WTC11 (cell line): Measurements from ENCODE around the gene TACC2.
"Not testable (repeated sequence)": the region's sequence is repeated elsewhere in the genome, so short reads cannot be mapped to it uniquely, and the experiment has no call there.

Source experiments
- CBFB ChIP-seq: sonication (generic); formaldehyde crosslinking; IDR thresholded peaks from 2 replicates; pipeline ENCODE4 v1.8.1; 2022; ENCODE audit warnings: mild to moderate bottlenecking, low read depth, missing genetic modification reagents
- CREB1 ChIP-seq: sonication (generic); formaldehyde crosslinking; IDR thresholded peaks from 2 replicates; pipeline ENCODE4 v1.8.0; 2023; ENCODE audit warnings: mild to moderate bottlenecking, missing genetic modification reagents
- E2F5 ChIP-seq: sonication (generic); formaldehyde crosslinking; IDR thresholded peaks from 2 replicates; pipeline ENCODE4 v1.8.1; 2022; ENCODE audit warnings: mild to moderate bottlenecking, moderate library complexity, missing genetic modification reagents
- ELF4 ChIP-seq: sonication (generic); formaldehyde crosslinking; IDR thresholded peaks from 2 replicates; pipeline ENCODE4 v1.8.1; 2022; ENCODE audit warnings: low read depth, mild to moderate bottlenecking, moderate library complexity, missing genetic modification reagents
- ESRRA ChIP-seq: sonication (generic); formaldehyde crosslinking; IDR thresholded peaks from 2 replicates; pipeline ENCODE4 v1.8.1; 2022; ENCODE audit warnings: mild to moderate bottlenecking, missing genetic modification reagents, borderline replicate concordance
- IRF1 ChIP-seq: sonication (generic); formaldehyde crosslinking; IDR thresholded peaks from 2 replicates; pipeline ENCODE4 v1.8.0; 2023; ENCODE audit warnings: missing genetic modification reagents
- JUN ChIP-seq: sonication (generic); formaldehyde crosslinking; IDR thresholded peaks from 2 replicates; pipeline ENCODE4 v1.8.0; 2023; ENCODE audit warnings: mild to moderate bottlenecking, missing genetic modification reagents
- TEAD4 ChIP-seq: sonication (generic); formaldehyde crosslinking; IDR thresholded peaks from 2 replicates; pipeline ENCODE4 v1.8.0; 2022; ENCODE audit warnings: mild to moderate bottlenecking, missing genetic modification reagents
- USF2 ChIP-seq: sonication (generic); formaldehyde crosslinking; IDR thresholded peaks from 2 replicates; pipeline ENCODE4 v1.8.1; 2023; ENCODE audit warnings: mild to moderate bottlenecking, missing genetic modification reagents, moderate library complexity
- ZNF532 ChIP-seq: fragments of 250-450 bp; sonication (Bioruptor Pico); IDR thresholded peaks from 2 replicates; pipeline ENCODE4 v1.9.0; 2021; ENCODE audit warnings: mild to moderate bottlenecking, borderline replicate concordance
- TF ChIP-seq, protein P1 (sequence below): fragments of 200-600 bp; IDR thresholded peaks from 2 replicates; pipeline ENCODE4 v1.8.0; 2022; ENCODE audit warnings: antibody characterized with exemption
- TF ChIP-seq, protein P2 (sequence below): sonication (generic); formaldehyde crosslinking; IDR thresholded peaks from 2 replicates; pipeline ENCODE4 v1.8.0; 2022; ENCODE audit warnings: mild to moderate bottlenecking, missing genetic modification reagents

- TF ChIP-seq, protein P1, sequence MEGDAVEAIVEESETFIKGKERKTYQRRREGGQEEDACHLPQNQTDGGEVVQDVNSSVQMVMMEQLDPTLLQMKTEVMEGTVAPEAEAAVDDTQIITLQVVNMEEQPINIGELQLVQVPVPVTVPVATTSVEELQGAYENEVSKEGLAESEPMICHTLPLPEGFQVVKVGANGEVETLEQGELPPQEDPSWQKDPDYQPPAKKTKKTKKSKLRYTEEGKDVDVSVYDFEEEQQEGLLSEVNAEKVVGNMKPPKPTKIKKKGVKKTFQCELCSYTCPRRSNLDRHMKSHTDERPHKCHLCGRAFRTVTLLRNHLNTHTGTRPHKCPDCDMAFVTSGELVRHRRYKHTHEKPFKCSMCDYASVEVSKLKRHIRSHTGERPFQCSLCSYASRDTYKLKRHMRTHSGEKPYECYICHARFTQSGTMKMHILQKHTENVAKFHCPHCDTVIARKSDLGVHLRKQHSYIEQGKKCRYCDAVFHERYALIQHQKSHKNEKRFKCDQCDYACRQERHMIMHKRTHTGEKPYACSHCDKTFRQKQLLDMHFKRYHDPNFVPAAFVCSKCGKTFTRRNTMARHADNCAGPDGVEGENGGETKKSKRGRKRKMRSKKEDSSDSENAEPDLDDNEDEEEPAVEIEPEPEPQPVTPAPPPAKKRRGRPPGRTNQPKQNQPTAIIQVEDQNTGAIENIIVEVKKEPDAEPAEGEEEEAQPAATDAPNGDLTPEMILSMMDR = not testable (repeated sequence)
- not testable (repeated sequence) for TF ChIP-seq ZNF532 (CRISPR knock-in tag); USF2 (CRISPR knock-in tag); ESRRA (CRISPR knock-in tag); CBFB (CRISPR knock-in tag); ELF4; CREB1 (CRISPR knock-in tag); IRF1; E2F5 (CRISPR knock-in tag); TEAD4; JUN (CRISPR knock-in tag)
- TF ChIP-seq, protein P2, sequence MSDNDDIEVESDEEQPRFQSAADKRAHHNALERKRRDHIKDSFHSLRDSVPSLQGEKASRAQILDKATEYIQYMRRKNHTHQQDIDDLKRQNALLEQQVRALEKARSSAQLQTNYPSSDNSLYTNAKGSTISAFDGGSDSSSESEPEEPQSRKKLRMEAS (CRISPR knock-in tag) = not testable (repeated sequence)
Observed at GRCh38 chr10:122017926-122018325, 29.0 kb downstream of the TACC2 start.
